GM23338 (cell line): ENCODE measurements around the gene INPP5D.

Experiments used
- CTCF ChIP-seq, 2 experiments: fragments of 200-600 bp in 1 of 2; sonication (generic) in 1 of 2; conservative IDR thresholded peaks; 2 replicates each; pipeline versions ENCODE4 v1.5.1 to v1.6.1; 2016 to 2017; ENCODE audit warnings: antibody characterized with exemption in 2 of 2, low read depth in 2 of 2, mild to moderate bottlenecking in 2 of 2, moderate library complexity in 1 of 2
- EZH2 ChIP-seq: fragments of 200-600 bp; sonication (generic); IDR thresholded peaks from one replicate; pipeline ENCODE4 v1.8.0; 2017; ENCODE audit warnings: antibody characterized with exemption, mild to moderate bottlenecking, low read depth; ENCODE audit not compliant: unreplicated experiment
- EZH2phosphoT487 ChIP-seq: fragments of 200-600 bp; sonication (generic); IDR thresholded peaks from one replicate; pipeline ENCODE4 v1.8.1; 2018; ENCODE audit warnings: antibody characterized with exemption; ENCODE audit not compliant: unreplicated experiment

DNA sequence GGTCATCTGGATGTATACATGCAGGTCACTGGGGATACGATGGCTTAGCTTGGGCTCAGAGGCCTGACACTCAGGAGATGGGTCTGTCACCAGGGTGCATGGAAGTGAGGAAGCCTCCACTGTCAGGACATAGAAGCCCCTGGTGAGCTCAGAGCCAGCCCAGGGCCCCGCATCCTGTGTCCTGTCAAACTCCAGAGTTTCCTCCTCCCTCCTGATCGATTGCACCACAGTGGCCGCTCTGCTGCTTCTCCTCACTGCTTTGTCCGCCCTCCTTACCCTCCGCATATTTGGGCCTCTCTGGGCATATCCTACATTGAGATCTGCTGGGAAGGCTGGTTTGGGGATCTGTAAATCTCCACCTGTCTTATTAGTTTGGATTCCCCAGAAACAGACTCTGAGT lies 153.8 kb downstream of the INPP5D start:
- TF ChIP-seq CTCF (conservative IDR thresholded peaks at IDR 0.05; ENCODE audit: low read depth in 2 of 2), result no peak
- TF ChIP-seq EZH2, result no peak
- TF ChIP-seq EZH2phosphoT487, result no peak
